GM15510 (cell line): ENCODE results near the gene VGLL2.

Experiments
- POLR2A ChIP-seq: IDR thresholded peaks from 3 replicates; pipeline ENCODE4 v1.6.1; 2011; ENCODE audit warnings: borderline replicate concordance; ENCODE audit not compliant: insufficient read length; ENCODE audit errors: extremely low read depth

Gene VGLL2

DNA sequence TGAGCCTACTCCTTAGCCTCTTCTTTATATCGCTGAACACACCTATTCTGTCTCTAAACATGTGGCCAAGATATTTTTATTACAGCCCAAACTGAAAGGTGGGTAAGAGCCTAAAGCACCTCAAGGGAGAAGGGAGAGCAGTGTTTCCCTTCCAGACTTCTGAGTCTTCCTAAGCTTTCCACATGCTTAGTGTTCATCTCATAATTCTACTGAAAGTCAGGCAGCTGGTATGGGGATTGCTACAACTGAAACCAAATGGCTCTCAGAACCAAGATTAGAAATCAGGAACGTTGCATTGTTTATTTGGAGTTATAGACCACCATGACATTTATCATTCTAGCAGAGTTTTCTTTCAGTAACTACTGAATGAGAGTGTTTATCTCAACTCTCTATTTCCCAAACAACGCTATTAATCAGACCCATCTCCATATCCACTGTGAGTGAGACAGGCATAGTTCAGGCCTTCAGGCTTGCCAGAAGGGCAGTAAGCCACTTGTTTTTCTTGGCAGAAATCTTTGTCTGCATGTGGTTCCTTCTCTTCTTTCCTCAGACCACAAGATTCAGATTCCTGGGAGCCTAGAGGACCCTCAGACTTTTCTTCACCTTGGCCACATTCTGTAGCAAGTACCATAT is 22.8 kb downstream of the VGLL2 start:
- no peak for TF ChIP-seq POLR2A

DNA sequence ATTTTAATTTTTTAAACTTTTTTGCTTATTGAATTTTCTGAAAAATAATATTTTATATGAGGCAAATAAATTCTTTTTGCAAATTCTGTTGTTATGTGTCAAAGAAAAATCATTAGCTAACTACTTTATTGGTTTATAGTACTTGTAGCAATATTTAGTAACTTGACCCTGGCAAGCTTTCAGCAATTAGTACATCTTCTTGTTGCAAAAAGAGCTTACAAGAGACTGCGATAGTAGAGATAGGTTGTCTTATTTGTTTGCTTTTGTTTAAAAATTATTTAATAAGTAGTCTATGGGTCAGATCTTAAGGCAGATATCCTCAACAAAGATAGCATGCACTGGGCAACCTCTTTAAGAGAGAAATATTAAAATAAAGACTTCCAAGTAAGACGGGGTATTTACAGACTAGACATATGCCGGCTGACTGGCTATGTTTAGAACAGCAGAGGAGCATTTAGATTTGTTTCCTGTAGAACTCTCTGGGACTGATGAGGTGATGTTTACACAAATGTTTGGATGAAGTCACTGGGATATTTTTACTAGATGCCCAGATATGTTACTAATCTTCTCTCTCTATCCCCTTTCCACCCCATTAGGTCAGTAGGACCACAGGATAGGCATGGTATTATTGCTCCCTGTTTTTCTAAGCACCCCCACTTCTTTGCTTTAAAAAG is 25.0 kb downstream of the VGLL2 start:
- no peak for TF ChIP-seq POLR2A

DNA sequence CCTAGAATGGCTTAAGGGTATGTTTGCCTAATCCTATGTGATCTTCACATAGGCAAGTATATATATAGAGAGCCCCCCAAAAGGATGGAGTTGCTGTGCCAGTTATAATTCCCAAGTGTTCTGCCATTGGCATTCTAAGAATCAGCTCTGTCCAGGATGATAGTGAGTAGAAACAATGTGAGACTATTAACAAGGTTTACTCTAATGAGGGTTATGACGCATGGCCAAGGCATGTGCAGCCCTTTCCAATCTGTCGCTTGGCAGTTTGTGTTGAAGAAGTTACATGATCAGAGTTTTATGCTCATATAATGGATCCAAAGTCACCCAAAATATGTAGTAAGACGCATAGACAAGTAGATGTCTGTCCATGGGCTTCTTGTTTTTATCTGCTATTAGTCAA is 33.6 kb downstream of the VGLL2 start:
- no peak for TF ChIP-seq POLR2A

DNA sequence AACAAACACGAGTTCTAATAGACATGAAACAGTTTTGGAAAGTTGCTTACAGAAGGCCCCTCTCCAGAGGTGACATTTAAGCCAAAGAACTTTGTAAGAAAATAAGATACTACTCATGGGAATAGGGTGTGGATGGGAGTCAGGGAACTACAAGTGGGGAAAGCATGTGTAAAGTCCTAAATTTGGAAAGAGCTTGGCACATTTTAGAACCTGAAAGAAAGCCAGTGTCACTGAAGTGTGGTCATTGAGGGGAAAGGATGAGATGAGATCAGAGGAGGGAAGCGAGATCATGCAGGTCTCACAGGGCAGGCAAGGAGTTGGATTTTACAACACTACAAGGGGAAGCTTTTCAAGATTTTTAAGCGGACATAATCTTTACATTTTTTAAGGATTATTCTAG is 38.0 kb downstream of the VGLL2 start:
- TF ChIP-seq POLR2A, result no peak

DNA sequence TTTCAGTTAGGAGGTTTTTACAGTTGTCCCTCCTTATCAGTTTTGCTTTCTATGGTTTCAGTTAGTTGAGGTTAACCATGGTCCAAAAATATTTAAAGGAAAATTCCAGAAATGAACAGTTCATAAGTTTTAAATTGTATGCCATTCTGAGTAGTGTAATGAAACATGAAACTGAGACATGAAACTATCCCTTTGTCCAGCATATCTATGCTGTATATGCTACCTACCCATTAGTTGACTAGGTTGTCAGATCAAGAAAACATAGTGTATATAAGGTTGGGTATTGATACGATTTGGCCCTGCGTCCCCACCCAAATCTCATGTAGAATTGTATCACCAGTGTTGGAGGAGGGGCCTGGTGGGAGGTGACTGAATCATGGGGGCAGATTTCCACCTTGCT is 39.1 kb downstream of the VGLL2 start:
- TF ChIP-seq POLR2A, result no peak

DNA sequence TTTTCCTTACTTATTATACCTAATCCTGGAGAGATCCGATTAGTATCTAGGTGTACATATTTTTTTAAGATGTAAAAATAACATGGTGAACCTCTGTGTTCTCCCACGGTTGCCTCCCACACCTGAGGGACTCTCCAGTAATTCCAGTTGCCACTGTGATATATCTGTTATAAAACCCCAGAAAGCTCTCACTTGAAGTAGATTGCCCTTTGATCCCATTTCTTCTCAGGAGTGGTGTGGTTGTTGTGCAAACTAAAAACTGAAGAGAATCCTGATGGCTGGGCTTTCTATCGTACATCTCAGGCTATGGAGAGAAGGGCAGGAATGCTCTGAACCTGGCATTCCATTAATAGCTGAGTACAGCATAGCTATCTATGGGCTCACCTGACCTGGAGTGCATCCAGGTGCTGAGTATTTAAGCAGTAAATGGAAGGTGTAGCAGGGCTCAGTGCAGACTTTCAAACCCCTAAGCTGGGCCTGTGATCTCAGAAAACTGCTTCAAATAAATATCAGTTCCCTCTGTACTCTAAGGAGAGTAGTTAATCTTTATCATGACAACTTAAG is 41.0 kb downstream of the VGLL2 start:
- no peak for TF ChIP-seq POLR2A

DNA sequence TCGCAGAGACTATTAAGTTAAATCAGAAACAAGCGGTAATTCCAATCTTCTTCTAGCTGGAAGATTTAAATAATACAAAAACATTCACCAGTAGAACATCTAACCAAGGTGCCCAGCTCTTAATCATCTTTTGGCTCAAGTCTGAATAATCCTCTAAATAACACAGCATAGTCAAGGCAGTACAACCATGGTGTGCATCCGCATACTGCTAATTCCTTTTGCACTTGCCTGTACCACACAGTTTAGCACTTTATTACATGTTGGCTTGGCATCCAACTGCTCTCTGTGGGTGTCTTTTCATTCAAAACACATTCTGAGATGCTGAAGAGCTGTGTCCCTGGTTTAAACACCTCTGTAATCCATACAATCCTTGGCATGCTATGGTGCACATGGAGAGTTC is 42.3 kb downstream of the VGLL2 start:
- TF ChIP-seq POLR2A, result no peak

DNA sequence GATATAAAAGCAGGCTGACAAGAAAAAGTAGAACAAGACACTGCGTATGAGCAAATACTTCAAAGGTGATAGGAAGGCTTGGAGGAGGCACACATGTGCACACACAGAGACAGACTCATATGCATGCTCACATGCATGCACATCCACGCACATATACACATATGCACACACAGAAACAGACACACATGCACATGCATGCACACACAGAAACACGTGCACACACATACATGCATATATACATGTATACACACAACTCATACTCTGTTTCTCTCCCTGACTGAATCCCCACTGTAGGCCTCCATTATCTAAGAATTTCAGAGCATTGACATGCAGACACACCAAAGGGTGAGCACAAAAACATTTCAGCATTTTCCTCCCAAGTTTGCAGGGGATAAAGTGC is 43.7 kb downstream of the VGLL2 start:
- TF ChIP-seq POLR2A, result no peak

DNA sequence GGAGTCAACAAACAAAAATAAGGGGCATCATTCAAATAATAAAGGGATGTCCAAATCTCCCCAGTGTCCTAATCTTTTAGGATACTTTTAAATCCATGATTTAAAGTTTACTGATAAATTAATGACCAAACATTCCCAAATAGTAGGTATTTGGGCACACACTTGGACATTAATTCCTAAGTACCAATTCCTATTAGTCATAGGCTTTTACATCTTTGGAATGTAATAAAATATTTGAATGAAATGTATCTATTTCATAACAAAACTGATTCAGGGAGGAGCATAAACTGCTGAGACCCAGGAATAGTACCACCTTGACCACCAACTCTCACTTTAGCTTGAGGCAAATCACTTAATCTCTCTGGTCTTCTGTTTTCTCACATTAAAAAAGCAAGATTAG is 44.3 kb downstream of the VGLL2 start:
- TF ChIP-seq POLR2A, result no peak

DNA sequence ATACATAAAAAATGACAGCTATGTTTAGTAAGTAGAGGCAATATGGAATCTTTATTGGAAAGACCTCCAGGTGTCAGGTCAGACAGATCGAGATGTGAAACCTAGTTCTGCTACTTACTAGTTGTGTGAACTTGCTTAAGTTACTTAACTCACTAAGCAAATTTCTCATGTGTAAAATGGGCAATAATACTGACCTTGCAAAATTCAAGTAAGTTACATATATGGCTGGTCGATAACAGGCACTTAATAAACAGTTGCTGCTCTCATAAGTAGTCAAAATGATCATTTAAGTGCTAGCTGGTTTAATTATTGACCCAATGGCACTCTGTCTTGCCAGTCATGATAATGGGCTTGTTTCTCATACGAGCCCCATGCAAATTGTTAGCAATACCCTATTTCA is 46.0 kb downstream of the VGLL2 start:
- TF ChIP-seq POLR2A, result no peak

DNA sequence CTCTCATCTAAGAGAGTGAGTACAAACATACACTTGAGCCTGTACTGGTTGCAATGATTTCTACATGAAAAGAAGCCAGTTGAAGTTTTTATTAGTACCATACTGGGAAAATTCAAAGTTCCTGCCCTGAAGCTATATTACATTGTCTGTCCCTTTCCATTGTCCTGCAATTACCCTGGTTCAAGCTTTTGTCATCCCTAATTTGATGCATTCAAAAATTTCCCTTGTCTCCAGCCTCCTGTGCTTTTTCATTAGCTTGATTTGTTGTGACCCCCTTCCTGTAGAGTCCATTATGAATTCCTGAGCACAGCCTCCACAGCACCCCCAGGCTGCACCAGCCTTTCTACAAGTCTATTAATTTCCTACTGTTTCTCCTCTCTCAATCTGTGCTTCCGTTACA is 46.4 kb downstream of the VGLL2 start:
- no peak for TF ChIP-seq POLR2A

DNA sequence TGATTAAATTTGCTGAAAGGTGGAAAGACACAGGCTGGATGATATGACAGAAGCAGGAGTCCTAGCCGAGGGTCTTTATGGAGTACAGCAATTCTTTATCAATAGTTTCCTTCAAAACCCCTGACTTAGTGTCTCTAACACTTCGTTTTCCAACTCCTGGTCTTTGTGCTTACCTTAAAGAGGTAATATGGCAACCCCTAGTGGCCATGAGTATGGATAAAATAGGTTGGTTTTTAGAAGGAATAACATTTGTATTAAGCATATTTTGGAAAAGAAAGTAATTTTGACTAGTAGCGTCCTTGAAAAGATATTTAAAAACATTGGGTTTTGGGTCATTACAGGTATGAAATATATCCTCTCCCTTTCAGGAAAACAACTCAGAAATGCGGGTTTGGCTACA is 51.9 kb downstream of the VGLL2 start:
- TF ChIP-seq POLR2A, result no peak
